OCI-LY1 (cell line): ENCODE results near the gene GNG12.

ENCODE experiments used
- CTCF ChIP-seq: fragments of 200-600 bp; sonication (generic), shearing (Covaris generic); IDR thresholded peaks from 2 replicates; pipeline ENCODE4 v1.5.1; 2017; ENCODE audit warnings: mild to moderate bottlenecking, antibody characterized with exemption, low read length, moderate library complexity, mixed read lengths
- EZH2 ChIP-seq: fragments of 200-600 bp; sonication (generic), shearing (Covaris generic); IDR thresholded peaks from 2 replicates; pipeline ENCODE4 v1.8.0; 2017; ENCODE audit warnings: borderline replicate concordance, mixed run types, mild to moderate bottlenecking, antibody characterized with exemption, low read length, moderate library complexity, mixed read lengths

- no peak for TF ChIP-seq CTCF
- TF ChIP-seq EZH2 = no peak
Observed at GRCh38 chr1:67861856-67862516, 28.7 kb upstream of the GNG12 start.
